Stimulated activated CD4-positive, alpha-beta T cell treated with anti-CD3 and anti-CD28 coated beads, Interleukin-1b, Interleukin-23, amount 100 ng/mL, for 24 hours (primary cell): ENCODE data around the gene TLDC2.
"Not testable (repeated sequence)": the region's sequence is repeated elsewhere in the genome, so short reads cannot be mapped to it uniquely, and the experiment has no call there.

Source experiments
- DNase-seq, 4 experiments: peaks; one replicate each; pipeline ENCODE4 v3.0.0-alpha.2; 2020; ENCODE audit warnings: low read depth in 4 of 4, low spot score in 1 of 4

The TLDC2 gene

GRCh38 chr20:36866681-36867495 lies 9.1 kb upstream of the TLDC2 start:
- no peak for DNase-seq

- DNase-seq: no peak
Measured at GRCh38 chr20:36871640-36872570, 4.0 kb upstream of the TLDC2 start.

DNA sequence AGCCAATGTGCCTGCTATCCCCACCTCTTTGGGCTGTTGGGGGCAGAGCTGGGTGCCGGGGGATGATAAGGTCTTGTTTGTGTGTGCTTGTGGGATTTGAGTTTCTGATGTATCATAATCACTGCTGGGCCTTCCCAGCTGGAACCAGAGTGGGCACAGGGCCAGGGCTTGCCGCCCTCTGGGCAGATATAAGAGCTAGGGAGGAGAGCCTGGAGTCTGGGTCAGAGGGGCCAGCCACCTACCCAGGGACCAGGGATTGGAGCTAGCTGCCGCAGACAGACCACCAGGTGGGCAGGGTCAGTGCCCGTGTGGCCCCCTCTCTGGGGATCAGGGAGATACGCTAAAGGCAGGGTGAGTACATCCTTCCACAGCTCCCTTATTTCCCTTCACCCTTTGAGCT lies 3.1 kb upstream of the TLDC2 start:
- no peak for DNase-seq

- DNase-seq: no peak
Measured at GRCh38 chr20:36873498-36874189, 2.3 kb upstream of the TLDC2 start.

DNA sequence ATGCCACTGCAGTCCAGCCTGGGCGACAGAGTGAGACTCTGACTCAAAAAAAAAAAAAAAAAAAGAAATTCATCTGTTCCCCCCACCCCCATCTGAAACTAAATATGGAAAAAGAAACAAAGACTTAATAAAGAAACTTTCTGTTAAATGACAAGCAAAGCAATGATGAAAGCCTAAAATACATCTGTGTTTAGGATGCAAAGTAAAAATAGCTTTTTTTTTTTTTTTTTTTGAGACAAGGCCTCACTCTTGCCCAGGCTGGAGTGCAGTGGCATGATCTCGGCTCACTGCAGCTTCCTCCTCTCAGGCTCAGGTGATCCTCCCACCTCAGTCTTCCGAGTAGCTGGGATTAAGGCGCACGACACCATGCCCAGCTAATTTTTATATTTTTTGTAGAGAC lies 845 bp upstream of the TLDC2 start:
- DNase-seq: not testable (repeated sequence)

DNA sequence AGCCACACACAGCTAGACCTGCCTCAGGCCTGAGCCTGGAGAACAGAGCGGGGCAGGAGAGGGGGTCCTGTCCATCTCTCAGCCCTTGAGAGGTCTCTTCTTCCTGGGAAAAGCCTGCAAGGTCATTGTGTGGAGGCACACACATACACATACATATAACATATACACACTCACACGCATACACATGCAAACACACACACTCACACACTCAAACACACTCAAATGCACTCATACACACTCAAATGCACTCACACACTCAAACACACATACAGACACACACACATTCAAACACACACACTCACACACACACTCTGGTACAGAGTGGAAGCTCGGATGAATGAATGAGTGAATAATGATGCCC lies 515 bp downstream of the TLDC2 start:
- no peak for DNase-seq

DNA sequence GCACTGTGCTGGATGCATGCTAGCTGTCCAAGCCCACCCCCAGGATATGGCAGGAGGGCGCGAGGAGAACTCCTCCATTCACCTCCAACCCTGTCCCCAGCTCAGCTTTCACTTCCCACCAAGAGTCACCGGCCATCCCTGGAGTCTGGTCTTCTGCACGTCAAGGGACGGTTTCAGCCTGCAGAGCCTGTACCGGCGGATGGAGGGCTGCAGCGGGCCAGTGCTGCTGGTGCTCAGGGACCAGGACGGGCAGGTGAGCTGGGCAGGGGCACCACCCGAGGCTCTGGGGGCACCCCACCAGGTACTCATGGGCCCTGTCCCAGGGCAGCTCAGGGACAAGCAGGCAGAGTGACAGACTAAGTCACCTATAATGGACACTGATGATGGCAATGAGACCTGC lies 3.0 kb downstream of the TLDC2 start:
- DNase-seq: no peak

DNA sequence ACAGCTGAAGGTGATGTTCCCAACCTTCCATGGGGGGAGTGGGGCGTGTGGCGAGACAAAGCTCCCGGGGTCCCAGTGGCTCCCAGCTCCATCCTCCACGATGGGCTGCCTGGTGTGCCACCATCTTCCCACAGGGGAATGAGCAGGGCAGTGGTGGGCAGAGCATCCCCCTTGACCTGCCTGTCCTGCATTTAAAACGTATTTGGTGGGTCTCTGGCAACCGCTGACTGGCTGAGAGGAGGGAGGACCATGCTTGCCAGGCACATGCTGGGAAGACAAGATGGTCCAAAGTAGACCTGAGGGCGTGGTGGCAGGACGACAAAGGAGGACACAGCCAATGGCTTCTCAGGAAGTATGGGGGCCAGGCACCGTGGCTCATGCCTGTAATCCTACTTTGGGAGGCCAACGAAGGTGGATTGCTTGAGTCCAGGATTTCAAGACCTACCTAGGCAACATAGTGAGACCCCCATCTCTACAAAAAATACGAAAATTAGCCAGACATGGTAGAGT lies 4.9 kb downstream of the TLDC2 start:
- DNase-seq: no peak

DNA sequence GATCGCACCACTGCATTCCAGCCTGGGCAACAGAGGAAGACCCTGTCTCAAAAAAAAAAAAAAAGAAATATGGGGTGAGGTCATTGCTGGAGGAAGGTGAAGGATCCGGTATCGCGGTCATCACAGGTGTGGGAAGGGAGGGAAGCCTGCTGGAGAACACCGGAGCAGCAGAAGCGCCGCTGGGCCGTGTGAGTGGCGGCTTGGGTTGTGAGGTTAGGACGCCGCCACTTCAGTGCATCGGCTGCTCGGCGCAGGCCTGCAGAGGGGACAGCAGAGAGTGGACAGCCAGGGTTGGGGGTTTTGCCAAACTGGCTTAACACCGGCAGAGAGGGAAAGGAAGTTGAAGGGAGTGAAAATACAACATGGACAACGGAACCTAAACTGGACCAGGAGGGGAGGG lies 5.4 kb downstream of the TLDC2 start:
- DNase-seq: no peak

- no peak for DNase-seq
Measured at GRCh38 chr20:36881888-36882287, 6.0 kb downstream of the TLDC2 start.

DNA sequence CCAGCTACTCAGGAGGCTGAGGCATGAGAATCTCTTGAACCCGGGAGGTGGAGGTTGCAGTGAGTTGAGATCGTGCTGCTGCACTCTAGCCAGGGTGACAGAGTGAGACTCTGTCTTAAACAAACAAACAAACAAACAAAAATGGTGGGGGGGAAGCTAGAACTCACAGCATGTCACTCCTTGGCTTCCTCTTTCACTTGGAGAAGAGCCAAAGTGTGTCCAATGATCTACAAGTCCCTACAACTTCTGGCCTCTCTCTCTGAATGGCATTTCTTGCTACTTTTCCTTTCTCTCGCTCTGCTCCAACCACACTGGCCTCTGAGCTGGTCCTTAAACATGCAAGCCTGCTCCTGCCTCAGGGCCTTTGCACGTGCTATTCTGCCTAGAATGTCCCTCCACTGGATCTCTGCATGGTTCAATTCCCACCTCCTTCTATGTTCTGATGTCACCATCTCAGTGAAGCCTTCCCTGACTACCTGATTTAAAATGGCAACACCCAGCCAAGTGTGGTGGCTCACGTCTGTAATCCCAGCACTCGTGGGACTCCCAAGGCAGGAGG lies 8.1 kb downstream of the TLDC2 start:
- no peak for DNase-seq

DNA sequence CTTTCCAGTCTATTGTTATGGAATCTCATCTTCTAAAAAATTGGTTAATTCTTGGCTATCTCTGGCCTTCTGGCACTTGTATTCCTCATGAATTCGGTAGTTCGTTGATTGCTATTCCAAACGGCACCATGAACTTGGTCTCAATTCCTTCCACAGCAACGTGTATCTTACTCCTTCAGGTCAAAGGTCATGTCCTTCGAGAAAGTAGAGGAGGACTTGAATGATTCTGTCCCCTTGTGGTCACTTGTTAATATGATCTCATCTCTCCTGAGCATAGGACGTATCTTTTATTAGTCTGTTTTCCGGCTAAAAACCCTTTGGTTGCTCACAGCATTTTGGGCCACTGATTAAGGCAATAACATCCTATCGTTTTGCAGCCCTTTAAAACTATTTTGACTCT lies 9.4 kb downstream of the TLDC2 start:
- DNase-seq: no peak

DNA sequence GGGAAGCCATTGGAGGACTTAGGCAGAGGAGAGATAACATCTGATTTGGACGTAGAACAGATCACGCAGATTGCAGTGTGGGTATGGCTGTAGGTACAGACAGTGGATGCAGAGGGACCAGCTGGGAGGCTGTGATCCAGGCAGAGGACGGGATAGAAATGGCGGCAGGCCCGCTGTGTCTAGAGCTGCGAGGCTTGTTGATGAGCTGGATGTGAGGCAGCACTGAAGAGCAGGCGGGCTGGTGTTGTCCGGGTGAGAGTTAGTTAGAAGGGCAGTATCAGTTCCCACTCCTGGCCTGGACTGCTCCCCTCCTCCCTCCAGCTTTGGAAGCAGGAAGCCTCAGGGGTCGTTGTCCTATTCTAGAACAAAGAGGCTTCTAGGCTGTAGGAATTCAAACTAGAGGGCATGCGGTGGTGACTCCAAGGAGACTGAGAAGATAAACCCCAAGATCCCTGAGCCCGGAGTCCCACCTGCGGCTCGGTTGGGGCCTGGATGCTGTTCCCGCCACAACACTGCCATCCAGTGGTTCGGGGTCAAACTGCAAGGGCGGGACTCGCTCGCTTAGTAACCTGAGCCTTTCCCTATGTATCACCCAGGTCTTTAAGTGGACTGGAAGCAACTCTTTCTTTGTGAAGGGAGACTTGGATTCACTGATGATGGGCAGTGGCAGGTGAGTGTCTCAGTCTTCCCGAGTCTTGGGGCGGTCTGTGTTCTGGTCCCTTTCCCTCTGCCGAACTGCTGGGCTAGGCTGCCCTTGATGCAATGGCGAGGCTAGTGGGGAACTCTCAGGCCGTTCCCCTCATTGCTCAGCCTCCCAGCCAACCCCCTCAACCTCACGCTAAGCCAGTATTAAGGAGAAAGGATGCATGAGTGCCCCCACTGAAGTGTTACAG lies 11.2 kb downstream of the TLDC2 start:
- DNase-seq: peak; percentile 65 to 79 (median 75)

DNA sequence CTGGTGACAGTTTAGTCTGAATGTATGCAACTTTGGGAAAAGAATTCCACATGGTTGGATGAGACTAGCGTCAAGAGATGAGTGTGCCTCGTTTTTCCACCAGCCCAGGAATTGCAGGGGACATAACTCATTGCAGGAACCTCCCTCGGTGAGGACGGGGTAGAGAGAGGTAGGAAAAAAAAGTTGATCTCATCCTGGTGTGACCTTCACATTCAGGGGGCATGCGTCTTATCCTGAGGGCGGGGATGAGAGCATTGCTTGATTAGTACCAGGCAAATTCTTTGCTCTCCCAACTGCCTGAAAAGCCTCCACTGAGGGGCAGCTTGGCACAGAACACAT lies 11.8 kb downstream of the TLDC2 start:
- DNase-seq: no peak

- no peak for DNase-seq
Measured at GRCh38 chr20:36888880-36889516, 13.1 kb downstream of the TLDC2 start.

DNA sequence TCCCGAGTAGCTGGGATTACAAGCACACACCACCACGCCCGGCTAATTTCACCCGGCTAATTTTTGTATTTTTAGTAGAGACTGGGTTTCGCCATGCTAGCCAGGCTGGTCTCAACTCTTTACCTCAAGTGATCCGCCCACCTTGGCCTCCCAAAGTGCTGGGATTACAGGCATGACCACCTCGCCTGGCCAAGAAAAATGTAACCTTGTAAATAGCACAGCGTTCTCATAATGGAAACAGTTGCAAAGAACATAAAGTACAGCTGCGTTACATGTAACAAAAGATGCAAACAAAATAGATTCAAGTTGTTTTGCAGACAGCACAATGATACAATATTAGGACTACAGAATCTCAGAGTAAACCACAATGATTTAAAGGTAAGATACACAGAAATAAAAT lies 14.6 kb downstream of the TLDC2 start:
- DNase-seq: no peak

DNA sequence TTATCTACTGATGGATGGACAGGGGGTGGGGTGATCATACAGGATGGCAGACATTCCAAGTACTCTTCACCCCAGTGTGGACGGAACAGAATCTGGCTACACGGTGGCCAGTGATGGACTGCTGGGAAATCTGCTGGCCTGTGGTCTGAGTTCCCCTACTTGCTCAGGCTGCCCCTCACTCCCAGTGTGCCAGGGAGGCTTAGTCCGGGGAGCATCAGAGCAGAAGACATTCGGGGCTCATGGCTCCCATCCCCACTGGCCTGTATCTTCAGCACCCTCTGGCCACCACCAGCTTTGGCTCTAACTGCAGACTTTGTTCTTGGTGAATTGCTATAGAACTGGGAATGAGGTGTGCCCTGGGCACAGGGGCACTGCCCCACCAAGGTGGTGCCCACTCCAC lies 15.3 kb downstream of the TLDC2 start:
- DNase-seq: no peak

DNA sequence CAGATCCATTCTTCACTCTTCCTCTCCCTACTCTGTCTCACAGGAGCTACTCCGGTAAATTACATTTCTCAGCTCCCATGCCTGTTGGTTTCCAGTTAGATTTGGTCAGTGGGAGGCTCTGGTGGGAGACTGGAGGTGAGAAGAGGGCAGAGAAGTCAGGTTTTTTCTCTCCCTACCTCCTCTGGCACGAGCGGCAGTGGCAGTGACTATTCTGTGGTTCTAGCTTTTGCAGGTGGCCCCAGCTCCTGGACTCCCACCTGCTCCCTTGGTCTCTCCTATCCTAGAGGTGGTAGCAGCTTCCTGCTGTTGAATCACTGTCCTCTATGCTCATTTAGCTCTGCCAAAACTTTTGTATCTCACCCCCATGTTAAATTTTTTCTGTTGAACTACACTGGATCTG lies 17.9 kb downstream of the TLDC2 start:
- no peak for DNase-seq

- no peak for DNase-seq
Measured at GRCh38 chr20:36895036-36895435, 19.1 kb downstream of the TLDC2 start.

GRCh38 chr20:36904690-36905089 lies 28.8 kb downstream of the TLDC2 start:
- no peak for DNase-seq
